NCI-H345 treated with DMSO at 0.1 percent for 48 hours (cell line): ENCODE data around the gene JPH2.

Source experiments
- DNase-seq: peaks from one replicate; lab custom pipeline; 2025; ENCODE audit not compliant: unreplicated experiment; lab: John Stamatoyannopoulos, UW

JPH2 gene

DNA sequence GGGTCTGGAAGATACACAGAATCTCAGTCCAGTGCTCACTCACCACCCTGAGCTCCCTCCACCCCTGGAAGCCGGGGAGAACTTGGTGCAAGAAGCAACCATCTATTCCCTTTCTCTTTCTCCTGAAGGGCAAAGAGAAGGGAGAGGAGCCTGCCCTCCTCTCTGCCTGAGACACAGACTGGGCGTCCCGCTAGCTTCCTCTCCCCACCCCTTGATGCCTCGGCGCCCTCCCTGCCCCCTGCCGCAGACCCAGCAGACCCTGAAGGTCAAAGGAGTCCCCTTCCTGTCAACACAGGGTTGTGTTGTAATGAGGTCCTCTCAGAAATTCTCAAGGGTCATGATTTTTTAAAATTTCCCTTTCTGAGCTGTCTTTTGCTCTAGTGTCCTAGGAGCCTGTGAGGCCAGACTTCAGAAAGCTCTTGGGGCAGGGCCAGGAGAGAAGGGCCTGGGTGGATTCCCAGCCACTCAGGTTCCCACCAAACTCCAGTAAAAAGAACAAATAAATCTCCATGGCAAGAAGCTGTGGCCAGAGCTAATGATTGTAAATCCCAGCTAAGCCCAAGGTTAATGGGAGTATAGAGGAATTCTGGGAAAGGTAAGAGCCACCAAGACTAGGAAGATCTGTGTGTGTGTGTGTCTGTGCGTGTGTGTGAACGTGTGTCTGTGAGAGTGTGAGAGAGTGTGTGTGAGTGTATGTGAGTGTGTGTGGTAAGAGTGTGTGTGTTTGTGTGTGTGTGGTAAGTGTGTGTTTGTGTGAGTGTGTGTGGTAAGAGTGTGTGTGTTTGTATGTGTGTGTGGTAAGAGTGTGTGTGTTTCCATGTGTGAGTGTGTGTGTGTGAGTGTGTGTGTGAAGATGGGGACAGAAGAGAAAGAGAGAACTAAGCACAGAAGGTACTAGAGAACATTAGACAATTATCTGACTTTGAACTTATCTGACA is 1.1 kb upstream of the JPH2 start:
- DNase-seq = no peak

DNA sequence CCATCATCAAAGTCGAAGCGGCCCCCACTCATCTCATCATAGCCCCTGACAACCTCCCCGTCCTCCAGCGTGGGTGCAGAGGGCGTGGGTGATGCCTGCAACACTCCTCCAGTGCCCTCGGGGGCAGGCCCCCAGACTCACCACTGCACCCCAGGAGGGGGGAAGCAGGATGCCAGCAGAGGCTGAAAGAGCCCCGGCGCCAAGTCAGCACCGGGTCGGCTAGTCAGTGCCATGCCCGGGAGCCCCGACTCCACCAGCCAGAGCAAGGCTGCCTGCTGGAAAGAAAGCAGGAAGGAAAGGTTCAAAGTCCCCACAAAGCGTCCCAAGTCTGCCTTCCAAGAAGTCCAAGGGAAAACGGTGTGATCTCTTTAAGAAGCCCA is 324 bp downstream of the JPH2 start:
- DNase-seq = no peak

DNA sequence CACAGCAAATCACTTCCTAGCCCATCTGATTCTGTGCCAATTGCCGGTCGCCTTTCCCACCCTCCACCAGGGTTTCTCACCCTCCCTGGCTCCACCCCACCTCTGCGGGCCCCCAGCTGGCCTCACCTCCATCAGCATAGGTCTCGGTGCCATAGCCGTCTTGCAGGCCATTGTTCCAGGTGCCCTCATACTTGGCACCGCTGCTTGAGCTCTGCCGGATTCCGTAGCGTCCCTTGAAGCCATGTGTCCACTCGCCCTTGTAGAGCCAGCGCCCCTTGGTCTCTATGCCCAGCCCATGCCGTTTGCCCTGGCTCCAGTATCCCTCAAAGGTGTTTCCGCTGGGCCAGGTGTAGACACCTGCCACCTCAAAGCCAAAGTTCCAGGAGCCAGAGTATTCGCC is 787 bp downstream of the JPH2 start:
- DNase-seq = no peak

DNA sequence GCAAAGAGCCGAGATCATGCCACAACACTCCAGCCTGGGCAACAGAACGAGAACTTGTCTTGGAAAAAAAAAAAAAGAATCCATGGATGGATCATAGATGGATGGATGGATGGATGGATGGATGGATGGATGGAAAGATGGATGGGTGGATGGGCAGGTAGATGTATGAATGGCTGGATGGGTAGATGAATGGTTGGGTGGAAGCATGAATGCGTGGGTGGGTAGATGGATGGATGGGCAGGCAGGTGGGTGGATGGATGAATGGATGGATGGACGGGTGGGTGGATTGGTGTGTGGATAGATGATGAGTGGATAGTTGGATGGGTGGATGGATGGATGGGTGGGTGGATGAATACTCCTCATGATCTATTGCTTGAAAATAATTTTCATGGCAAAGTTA is 1.4 kb downstream of the JPH2 start:
- DNase-seq = no peak

DNA sequence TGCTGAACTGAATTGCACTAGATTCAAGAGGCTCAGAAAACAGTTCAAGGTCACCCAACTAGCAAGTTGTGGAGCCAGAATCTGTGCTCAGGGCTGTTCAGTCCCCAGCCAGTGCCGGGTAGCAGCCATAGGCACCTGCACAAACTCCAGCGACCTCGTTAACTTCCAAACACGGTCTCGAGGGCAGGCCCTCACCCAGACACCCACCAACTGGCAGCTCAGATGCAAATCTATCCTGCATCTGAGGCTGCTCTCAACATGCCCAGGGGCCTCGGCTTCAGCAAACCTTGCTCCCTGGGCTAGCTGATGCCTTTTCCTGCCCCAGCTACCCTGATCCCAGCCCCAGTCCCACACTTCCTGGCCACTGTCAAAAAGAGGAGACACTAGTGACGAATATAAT is 3.7 kb downstream of the JPH2 start:
- DNase-seq = no peak

DNA sequence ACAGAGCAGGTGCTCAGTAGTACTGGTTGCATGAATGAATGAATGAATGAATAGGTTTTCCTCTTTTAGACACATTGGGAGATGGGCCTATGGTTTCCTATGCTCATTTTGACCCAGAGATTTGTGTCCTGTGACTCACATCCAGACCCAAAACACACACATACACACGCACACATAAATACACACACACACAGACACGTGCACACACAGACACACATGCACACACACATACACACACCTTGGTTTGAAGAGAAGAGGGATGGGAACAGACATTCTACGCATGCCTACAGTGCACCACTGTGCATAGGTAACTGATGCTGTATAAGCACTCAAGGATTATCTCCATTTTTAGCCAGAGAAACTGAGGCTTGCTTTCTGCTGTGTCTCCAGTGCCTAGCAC is 4.1 kb downstream of the JPH2 start:
- DNase-seq = no peak

DNA sequence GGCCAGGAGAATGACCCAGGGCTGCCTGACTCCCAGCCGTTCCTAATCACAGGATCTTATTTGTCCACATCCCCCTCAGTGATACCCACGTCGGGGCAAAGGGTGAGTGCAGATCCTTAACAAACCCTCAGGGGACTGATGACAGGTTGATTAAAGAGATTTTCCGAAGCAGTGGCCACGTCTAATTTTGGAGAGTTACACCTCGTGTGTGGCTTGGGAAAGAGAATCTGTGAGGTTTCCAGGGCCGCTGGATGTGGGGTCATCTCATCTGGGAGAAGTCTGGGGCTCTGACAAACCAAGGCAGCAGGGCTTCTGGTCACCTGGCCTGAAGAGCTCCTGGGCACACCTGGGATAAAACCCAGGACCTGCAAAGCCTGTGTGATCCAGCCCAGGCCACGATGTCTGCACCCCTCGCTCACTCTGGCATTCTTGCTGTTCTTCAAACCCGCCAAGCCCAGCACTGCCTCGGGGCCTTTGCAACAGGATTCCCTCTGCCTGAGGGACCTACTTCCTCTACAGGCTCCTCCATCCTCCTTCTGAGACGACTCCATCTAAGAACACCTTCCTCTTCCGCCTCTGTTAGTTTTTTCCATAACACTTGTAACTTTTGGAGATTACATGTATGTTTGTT is 4.7 kb downstream of the JPH2 start:
- DNase-seq = no peak

DNA sequence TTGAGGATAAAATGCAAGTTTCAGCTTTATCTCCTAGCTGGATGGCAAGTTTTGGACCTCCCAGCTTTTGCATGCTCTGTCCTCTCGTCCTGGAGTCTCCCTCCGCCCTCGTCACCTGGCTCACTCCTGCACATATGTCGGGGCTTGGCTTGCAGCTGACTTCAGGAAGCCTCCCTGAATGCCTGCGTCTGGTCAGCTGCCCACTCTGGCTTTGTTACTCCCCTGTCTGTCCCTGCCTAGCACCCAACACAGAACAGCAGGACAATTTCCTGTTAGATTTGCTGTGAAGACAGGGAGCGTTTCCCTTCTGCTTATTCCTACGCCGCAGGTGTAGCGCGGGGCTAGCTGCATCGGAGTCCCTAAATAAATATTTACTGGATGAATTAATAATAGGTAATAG is 5.4 kb downstream of the JPH2 start:
- DNase-seq = no peak

DNA sequence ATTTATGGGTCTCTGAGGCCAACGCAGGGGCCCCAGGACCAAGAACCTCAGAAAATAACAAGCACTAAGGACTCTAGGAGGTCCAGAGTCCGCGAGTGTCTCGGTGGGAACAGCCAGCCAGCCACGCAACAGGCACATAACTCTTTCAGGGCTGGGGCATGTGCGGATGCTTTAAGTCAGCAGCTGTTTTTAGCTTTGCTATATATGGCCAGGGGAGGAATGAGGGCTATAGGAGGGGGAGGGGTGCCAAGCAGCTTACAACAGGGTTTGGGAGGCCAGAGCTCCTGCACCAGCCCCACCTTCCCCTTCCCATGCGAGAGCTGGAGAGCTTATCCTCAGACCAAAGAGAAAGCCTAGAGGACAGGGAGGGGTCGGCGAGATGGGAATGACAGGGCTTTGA is 6.2 kb downstream of the JPH2 start:
- no peak for DNase-seq

DNA sequence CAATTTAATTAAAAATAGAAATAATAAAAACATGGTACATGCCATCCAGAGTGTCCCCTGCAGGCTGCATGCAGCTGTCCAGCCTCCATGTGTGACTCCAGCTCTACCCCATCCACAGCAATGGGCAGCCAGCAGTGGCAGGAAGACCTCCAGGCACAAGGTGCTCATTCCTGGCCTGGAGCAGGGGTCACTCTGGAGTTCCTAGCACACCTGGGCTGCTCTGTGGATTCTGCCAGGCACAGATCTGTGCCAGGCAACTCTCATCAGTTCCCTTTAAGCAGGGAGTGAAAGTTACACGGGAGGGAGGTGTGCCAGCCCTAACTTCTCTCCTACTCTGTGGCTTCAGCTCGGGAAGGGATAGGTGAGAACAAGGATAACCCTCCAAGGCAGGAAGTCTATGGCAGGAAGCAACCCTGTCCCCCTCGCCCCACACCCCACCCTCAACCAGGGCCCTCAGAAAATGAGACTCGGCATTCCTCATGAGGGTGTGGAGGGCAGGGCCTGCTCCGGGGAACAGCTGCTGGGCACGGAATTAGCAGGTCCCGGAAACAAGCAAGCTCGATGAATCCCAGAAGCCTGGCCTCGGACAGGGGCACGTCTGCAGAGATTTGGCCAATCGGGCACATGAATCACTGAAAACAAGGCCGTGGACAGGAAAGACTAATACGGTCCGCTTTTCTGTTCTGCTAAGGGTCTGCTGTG is 10.0 kb downstream of the JPH2 start:
- DNase-seq = no peak

DNA sequence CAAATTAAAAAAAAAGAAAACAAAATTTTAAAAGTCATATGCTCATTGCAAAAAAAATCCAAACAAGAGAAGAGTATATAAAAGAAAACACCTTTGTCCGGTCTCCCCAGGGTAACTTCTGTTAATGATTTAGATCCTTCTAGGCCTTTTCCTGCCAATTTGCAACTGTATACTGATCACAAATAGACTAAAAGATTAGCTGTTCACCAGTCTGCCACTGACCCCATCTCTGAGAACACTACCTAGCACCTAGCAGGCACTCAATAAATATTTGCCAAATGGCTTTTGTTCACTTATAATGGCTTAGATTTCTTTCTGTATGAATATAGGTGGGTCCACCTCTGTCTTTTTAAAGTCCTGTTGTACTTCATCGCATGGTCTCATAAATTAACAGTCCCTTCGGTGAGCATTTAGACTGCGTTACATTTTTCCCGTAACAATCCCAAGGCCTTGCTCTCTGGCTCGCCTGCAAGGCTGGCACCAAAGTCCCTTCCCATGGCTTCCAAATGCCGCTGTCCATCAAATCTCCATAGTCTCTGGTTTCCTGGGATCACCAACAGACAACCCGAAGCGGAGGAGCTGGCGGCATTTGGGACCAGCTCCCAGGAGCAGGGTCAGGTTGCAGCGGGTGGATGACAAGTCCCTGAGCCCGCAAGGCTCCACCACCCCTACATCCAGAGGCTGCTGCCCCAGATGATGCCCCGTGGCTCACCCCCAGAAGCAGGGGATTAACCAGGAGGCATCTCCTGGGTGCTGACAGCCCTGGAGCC is 11.8 kb downstream of the JPH2 start:
- DNase-seq = no peak

DNA sequence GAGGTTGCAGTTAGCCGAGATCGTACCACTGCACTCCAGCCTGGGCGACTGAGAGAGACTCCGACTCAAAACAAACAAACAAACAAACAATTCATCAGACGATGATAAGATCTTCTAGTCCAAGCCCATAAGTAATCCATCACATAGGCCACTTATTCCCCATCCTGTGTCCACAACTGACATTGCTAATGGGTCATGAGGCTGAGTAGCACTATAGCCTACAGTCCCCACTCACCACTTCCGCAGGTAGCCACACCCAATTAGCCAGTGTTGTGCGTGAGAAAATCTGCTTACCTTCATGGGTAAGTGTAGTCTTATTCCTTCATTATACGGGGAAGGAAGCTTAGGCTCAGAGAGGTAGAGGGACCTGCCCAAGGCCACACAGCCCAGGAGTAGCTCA is 13.1 kb downstream of the JPH2 start:
- no peak for DNase-seq

DNA sequence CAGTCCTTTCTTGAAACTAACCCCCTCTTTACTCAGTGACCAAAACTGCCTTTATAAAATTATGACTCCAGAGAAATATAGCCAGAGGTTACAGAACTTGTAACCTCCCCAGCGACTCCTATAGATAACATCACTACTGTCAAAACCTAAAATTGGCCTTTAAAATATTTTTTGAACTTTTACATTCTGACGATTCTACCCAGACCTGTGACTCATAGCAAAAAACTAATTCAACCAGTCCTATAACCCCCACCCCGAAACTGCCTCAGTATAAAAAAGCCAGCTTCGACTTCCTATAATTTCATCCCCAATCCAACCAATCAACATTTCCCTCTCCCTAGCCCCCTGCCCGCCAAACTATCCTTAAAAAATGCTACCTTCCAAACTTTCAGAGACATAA is 13.9 kb downstream of the JPH2 start:
- DNase-seq = no peak

DNA sequence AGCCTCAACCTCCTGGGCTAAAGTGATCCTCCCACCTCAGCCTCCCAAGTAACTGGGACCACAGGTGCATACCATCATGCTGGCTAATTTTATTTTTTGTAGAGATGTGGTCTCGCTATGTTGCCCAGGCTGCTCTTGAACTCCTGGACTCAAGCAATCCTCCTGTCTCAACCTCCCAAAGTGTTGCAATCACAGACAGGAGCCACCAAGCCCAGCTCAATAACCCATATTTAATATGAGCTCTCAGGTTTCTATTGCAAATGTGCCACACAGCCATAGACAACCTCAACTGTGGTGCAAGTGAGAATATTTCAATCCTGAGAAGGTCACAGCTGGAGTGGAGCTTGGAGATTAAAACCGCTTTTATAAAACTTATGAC is 14.4 kb downstream of the JPH2 start:
- DNase-seq = no peak

DNA sequence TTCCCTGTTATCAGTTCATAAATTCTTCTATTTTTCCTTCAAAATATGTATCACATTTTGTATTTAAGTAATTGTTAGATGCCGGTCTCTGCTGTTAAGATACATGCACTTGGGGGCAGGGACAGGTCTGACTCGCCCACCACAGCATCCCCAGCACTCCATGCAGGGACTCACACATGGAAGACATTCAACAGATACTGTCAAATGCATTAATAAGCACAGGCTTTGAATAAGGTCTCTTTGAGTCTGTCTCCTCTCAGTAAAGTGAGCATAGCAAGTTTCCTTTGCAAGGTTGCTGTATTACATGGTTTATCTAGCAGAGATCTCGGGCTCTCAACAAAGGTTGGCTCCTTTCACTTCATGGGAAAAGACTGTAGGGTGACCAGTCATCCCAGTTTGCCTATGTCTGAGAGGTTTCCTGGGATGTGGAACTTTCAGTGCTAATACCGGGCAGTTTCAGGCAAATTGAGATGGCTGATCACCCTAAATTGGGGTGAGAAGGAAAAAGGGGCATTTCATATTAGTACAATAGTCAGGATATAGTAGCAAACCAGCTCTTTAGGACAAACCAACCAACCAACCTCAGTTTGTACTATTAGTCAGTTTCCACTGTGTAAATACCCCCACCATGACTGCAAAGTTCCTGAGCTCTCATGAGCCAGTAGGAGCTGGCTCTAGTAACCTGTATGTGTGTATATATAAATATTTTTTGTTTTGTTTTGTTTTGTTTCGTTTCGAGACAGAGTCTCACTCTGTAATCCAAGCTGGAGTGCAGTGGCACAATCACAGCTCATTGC is 15.0 kb downstream of the JPH2 start:
- DNase-seq = no peak

DNA sequence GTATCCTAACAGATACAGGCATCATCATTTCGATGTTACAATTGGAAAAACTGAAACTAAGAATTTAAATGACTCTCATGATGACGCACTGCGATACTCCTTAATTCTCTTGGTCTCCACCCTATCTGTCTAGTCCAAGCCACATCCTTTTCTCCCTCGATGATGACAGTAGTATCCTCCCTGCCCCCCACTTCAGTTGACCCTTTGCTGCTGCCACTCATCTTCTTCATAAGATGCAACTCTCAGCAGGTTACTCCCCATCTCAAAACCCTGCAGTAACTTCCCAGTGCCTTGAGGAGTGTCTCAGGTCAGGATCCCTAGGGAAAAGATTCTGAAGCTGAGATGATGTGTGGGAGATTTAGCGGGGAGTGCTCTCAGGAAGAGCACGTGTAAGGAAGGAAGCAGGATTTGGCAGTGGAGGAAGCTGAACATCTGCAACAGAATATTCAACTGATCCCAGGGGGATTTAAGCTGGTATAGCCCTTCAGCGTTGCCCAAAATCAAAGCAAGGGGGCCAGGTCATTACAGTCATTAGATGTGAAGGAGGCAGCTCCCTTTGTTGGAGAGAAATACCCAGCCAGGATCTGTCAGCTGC is 16.1 kb downstream of the JPH2 start:
- DNase-seq = no peak

DNA sequence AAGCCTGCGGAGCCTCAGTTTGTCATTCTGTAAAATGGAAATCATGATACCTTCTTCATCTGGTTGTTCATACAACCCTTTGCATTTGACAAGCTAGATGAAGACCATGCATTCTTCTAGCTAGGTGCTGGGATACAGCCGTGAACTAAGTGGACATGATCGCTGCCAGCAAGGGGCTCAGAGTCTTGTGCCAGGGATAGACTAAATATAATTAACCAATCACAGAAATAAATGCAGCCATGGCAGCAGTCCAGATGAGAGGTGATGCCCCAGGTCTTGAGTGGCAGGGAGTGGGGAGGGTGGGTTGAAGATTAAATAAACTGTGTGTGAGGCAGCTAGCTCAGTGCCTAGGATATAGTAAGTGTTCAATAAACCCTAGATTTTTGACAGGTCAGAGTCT is 19.3 kb downstream of the JPH2 start:
- DNase-seq = no peak

DNA sequence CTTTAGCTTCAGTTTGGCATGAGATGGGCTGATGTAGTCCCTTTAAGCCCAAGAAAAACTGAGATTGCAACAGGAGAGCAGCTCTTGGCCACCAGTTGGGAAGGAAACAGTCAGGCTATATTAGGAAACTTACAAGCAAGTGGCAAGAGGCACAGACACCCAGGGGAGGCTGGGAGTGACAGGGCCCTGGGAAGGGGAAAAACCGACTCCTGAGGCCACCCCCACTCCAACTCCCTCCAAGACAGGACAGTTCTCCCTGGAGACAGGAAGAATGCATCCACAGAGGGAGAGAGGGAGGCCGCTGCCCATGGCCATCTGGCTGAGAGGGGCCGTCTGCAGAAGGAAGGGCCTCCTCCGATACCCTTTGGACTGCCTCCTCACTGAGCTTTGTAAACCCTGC is 20.5 kb downstream of the JPH2 start:
- DNase-seq = no peak

DNA sequence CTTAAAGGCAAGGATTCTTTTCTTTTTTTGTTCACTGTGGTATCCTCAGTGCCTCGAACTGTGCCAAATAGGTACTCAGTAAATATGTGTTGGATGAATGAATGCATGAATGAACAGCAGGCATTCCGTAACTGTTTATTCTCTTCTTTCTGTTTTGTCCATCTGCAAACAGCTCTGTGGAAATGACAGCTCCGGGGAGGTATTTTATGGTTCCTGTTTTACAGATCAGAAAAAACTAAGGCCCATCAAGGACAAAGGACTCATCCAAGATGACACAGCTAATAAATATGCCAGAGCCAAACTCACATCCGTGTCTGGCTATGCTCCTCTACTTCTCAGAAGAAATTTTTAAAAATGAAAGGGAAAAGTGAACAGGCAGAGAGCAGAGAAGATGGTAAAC is 21.0 kb downstream of the JPH2 start:
- DNase-seq = no peak

DNA sequence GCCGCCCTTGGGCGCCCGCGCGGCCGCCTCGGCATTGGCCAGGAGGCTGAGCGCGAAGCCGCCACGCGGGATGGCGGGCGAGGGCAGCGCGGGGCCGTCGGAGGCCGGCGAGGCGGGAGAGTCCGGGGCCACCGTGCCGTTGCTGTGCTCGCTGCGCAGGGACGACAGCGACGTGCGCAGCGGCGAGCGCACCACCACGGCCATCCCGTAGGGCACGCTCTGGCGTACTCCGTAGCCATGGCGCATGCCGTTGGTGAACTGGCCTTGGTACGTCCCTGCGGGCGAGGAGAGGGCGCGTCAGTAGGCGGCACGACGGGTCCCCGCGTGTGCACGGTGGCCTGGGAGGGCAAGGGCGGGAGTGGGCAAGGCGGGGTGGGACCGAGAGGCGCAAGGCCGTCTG is 26.9 kb downstream of the JPH2 start:
- DNase-seq = no peak
